Measurements from ENCODE around the gene BDH2. TPM values are rescaled to one million over a fixed set of nuclear protein-coding genes. Genes with fewer than 3 reads are reported as not detected.

BDH2 gene
- total RNA-seq, 1 donor from 2014 or later: 27.5 TPM

DNA sequence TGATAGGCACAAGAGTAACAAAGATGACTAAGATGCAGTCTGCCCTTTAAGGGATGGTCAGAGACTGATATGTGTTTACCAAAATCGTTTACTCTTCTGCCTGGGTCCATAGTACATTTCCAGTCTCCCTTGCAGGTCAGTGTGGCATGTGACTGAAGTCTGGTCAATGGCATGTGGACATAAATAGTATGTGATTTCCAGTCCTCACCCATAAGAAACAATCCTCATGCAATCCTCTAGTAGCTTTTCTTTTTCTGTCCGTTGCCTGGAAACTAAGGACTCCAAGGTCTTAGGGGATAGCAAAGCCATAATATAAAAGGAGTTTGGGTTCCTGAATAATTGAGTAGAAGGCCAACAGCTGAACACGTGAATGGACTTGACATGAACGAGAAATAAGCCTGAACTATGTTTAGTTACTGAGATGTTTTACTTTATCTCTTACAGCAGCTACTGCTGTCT is 24.2 kb downstream of the BDH2 start:
- no peak for DNase-seq (ENCODE audit: low spot score)
- H3K4me1 Mint-ChIP-seq (ENCODE audit: low read depth): peaks cover 31% of the 10 kb centered on the region
- TF ChIP-seq, protein P1, sequence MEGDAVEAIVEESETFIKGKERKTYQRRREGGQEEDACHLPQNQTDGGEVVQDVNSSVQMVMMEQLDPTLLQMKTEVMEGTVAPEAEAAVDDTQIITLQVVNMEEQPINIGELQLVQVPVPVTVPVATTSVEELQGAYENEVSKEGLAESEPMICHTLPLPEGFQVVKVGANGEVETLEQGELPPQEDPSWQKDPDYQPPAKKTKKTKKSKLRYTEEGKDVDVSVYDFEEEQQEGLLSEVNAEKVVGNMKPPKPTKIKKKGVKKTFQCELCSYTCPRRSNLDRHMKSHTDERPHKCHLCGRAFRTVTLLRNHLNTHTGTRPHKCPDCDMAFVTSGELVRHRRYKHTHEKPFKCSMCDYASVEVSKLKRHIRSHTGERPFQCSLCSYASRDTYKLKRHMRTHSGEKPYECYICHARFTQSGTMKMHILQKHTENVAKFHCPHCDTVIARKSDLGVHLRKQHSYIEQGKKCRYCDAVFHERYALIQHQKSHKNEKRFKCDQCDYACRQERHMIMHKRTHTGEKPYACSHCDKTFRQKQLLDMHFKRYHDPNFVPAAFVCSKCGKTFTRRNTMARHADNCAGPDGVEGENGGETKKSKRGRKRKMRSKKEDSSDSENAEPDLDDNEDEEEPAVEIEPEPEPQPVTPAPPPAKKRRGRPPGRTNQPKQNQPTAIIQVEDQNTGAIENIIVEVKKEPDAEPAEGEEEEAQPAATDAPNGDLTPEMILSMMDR (IDR thresholded peaks at IDR 0.05): no peak
- H3K36me3 Mint-ChIP-seq (ENCODE audit: low read depth): no peaks in the 10 kb centered on the region
- peak overlapping the region; percentile 98 for H3K4me3 Mint-ChIP-seq (ENCODE audit: unreplicated experiment)
- no peaks in the 10 kb centered on the region for H3K27me3 Mint-ChIP-seq (ENCODE audit: low read depth)
- peak overlapping the region; percentile 98 for H3K27ac Mint-ChIP-seq (ENCODE audit: unreplicated experiment)
- H3K9me3 Mint-ChIP-seq (ENCODE audit: low read depth): no peaks in the 10 kb centered on the region

DNA sequence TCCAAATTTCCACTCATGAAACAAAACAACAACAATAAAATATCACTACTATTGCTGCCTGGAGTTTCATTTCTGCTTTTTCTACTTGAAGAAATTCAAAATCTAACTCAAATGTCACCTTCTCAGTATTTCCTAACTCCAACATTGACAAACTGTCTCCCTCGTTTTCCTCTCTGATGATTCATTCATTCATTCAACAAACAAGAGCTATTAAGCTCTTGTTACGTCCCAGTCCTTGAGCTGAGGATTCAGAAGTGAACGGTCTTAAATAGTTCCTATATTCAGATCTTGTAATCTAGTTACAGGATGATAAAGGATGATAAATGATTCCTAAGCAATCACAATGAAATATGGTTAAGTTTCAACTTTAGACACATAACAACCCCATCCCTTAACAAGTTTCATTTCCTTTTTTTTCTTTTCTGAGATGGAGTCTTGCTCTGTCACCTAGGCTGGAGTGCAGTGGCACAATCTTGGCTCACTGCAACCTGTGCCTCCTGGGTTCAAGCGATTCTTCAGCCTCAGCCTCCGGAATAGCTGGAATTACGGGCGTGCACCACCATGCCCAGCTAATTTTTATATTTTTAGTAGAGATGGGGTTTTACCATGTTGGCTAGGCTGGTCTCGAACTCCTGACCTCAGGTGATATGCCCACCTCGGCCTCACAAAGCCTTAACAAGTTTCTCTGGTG is 24.7 kb downstream of the BDH2 start:
- Mint-ChIP-seq H3K27ac (ENCODE audit: unreplicated experiment) (peak overlapping the region; percentile 98), H3K4me1 (ENCODE audit: low read depth) (peaks cover 31% of the 10 kb centered on the region), H3K36me3 (ENCODE audit: low read depth) (no peaks in the 10 kb centered on the region), H3K9me3 (ENCODE audit: low read depth) (no peaks in the 10 kb centered on the region), H3K27me3 (ENCODE audit: low read depth) (no peaks in the 10 kb centered on the region), H3K4me3 (ENCODE audit: unreplicated experiment) (peak overlapping the region; percentile 98)
- DNase-seq (ENCODE audit: low spot score): no peak
- TF ChIP-seq, protein P1 (IDR thresholded peaks at IDR 0.05): no peak

DNA sequence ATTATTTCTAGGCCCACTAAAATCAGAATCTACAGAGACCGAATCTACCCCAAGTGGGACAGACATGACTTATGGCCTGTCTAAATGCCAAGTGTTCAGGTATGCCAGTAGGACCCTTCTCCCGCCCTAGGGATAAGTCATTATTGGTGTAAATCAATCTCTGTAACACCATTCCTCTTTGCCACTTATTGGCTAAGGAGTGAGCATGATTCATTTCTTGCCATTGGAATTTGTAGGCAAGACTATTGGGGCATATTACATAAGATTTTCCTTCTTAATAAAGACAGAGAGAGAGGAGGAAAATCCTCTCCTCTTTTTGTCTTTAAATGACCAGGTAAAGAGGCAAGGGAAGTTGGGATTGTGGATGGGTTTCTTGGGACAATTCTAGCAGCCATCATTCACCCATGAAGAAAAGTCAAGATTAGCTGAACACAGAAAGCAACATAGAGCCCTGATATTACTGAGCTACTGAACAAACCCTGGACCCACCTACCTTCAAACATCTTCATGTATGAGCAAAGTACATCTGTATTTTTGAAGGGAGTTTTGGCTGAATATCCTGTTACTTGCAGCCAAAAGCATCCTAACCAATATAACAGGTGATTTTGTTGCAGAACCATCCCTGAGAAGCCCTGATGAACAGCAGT is 25.7 kb downstream of the BDH2 start:
- Mint-ChIP-seq H3K9me3 (ENCODE audit: low read depth) (no peaks in the 10 kb centered on the region), H3K36me3 (ENCODE audit: low read depth) (no peaks in the 10 kb centered on the region), H3K4me3 (ENCODE audit: unreplicated experiment) (no peak overlapping the region), H3K27me3 (ENCODE audit: low read depth) (no peaks in the 10 kb centered on the region), H3K4me1 (ENCODE audit: low read depth) (peaks cover 31% of the 10 kb centered on the region), H3K27ac (ENCODE audit: unreplicated experiment) (no peak overlapping the region)
- no peak for DNase-seq (ENCODE audit: low spot score)
- TF ChIP-seq, protein P1 (IDR thresholded peaks at IDR 0.05): no peak

DNA sequence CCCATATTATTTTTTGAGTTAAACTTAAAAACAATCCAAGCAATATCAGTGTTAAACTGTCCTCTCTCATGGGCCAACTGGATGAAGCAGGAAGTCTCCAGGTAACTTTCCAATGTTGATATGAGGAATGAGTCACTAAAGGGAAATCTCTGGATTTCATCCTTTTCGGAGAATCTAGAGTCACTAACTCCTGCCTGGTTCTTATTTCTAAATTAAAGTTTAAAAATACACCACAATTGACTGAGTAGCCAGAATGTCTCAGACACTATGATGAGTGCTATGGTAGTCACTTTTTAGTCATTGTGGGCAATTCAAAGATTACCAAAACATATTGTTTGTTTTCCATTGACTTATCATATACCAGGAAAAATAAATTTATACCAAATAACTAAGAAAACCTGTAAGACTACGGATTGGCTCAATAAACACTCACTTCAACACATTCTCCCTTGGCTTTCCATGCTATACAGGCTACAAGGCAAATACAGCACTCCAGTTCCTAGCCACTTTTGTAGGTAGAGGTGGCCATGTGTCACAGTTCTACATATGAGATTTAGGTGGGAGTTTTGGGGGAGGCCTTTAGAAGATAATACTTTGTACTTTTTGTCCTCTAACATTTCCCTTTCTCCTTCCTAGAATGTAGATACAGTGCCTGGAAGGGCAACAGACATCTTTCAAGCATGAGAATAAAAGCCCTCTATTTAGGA is 31.6 kb downstream of the BDH2 start:
- Mint-ChIP-seq H3K9me3 (ENCODE audit: low read depth) (no peaks in the 10 kb centered on the region), H3K4me1 (ENCODE audit: low read depth) (no peaks in the 10 kb centered on the region), H3K27me3 (ENCODE audit: low read depth) (no peaks in the 10 kb centered on the region), H3K27ac (ENCODE audit: unreplicated experiment) (no peak overlapping the region), H3K4me3 (ENCODE audit: unreplicated experiment) (no peak overlapping the region), H3K36me3 (ENCODE audit: low read depth) (peaks cover 3% of the 10 kb centered on the region)
- no peak for DNase-seq (ENCODE audit: low spot score)
- TF ChIP-seq, protein P1 (IDR thresholded peaks at IDR 0.05): no peak

DNA sequence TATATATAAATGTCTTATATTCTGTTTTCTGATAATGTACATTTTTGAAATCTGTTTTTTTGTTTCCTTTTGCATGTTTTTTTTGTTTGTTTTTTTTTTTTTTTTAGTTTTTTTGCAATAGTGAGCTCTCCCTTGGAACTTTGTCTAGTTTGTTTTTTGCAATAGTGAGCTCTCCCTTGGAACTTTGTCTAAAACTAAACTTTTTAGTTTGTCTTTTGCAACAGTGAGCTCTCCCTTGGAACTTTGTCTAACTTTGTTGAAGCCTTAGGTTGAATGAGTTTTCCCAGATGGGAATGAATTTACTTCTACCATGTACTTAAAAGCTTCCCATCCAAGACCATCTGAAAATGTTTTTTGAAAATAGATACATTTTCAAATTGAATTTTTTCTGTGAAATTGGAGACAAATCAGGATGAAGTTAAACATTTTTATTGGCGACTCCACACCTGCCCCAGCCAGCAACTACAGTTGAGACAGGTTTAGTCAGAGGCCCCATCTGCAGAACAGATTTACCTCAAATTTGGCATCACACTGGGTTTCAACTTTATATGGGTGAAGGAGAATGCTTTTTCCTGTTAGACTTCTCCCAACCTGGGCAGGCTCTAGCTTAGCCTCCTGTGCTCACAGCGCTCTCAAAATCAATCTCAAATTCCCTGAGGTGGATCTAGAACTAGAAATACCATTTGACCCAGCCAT is 39.0 kb downstream of the BDH2 start:
- H3K27me3 Mint-ChIP-seq (ENCODE audit: low read depth): no peaks in the 10 kb centered on the region
- no peaks in the 10 kb centered on the region for H3K9me3 Mint-ChIP-seq (ENCODE audit: low read depth)
- H3K27ac Mint-ChIP-seq (ENCODE audit: unreplicated experiment): no peak overlapping the region
- H3K4me1 Mint-ChIP-seq (ENCODE audit: low read depth): no peaks in the 10 kb centered on the region
- peaks cover 5% of the 10 kb centered on the region for H3K36me3 Mint-ChIP-seq (ENCODE audit: low read depth)
- TF ChIP-seq, protein P1 (IDR thresholded peaks at IDR 0.05): no peak
- H3K4me3 Mint-ChIP-seq (ENCODE audit: unreplicated experiment): no peak overlapping the region
- no peak for DNase-seq (ENCODE audit: low spot score)

Measured in chondrocyte (in vitro differentiated cells).